A549 (cell line): Measurements from ENCODE around the gene GLE1. TPM values are rescaled to one million over a fixed set of nuclear protein-coding genes. Genes with fewer than 3 reads are reported as not detected.

Source experiments
- ATAC-seq, 2 experiments: fragments of 200-7000 bp in 1 of 2; fragments of >200 bp in 1 of 2; cut with Nextera tagmentation in 1 of 2; cut with Tn5 transposase in 1 of 2; 3 replicates each; pipeline versions ENCODE4 v1.8.0 to v1.9.1; 2018 to 2020; ENCODE audit warnings: mild to moderate bottlenecking in 1 of 2, moderate library complexity in 1 of 2
- CTCF ChIA-PET: fragments of 300-600 bp; sonication (Branson Sonifier 250); formaldehyde crosslinking; extraction: SDS; loops from one replicate; lab custom pipeline; 2021; ENCODE audit warnings: antibody characterized with exemption, inconsistent platforms; lab: Yijun Ruan, JAX
- POLR2A ChIA-PET: fragments of 350-600 bp; formaldehyde crosslinking; extraction: SDS; loops from one replicate; lab custom pipeline; 2021; ENCODE audit warnings: antibody characterized with exemption, inconsistent platforms; lab: Yijun Ruan, JAX
- DNase-seq, 2 experiments: peaks; one replicate each; pipeline versions ENCODE4 v3.0.0 to v3.0.0-alpha.2; 2011 to 2016; ENCODE audit warnings: low read depth in 1 of 2, low spot score in 1 of 2
- FAIRE-seq: peaks from 2 replicates; lab custom pipeline; 2011; peaks lifted over from hg19 to GRCh38; lab: Jason Lieb, UNC
- H3K27ac ChIP-seq, 2 experiments: fragments of >200 bp; sonication (Bioruptor Twin); formaldehyde crosslinking; 3 replicates each; pipeline ENCODE4 v1.5.1; 2016 to 2017
- H3K4me1 ChIP-seq: fragments of >200 bp; sonication (Bioruptor Twin); formaldehyde crosslinking; 3 replicates; pipeline ENCODE4 v1.6.1; 2016
- H3K4me2 ChIP-seq: fragments of >200 bp; sonication (Bioruptor Twin); formaldehyde crosslinking; 3 replicates; pipeline ENCODE4 v1.6.1; 2016
- H3K4me3 ChIP-seq: fragments of >200 bp; sonication (Bioruptor Twin); formaldehyde crosslinking; 3 replicates; pipeline ENCODE4 v1.5.1; 2016
- H3K9me3 ChIP-seq: fragments of >200 bp; sonication (Bioruptor Twin); formaldehyde crosslinking; 3 replicates; pipeline ENCODE4 v1.6.1; 2016
- ATOH8 ChIP-seq: fragments of 250-450 bp; sonication (Bioruptor Pico); IDR thresholded peaks from 2 replicates; pipeline ENCODE4 v1.5.0; 2020; ENCODE audit warnings: low read depth, mild to moderate bottlenecking, moderate library complexity
- BHLHE40 ChIP-seq: IDR thresholded peaks from 2 replicates; pipeline ENCODE4 v1.6.1; 2012; ENCODE audit warnings: low read depth, low read length, inconsistent platforms
- ELK1 ChIP-seq: fragments of 150-350 bp; IDR thresholded peaks from 2 replicates; pipeline ENCODE4 v1.6.1; 2014; ENCODE audit warnings: low read depth, mild to moderate bottlenecking, low read length
- ESRRA ChIP-seq: fragments of 150-350 bp; IDR thresholded peaks from 2 replicates; pipeline ENCODE4 v1.6.1; 2014; ENCODE audit warnings: mild to moderate bottlenecking, low read length, borderline replicate concordance
- FOXS1 ChIP-seq: fragments of 250-450 bp; sonication (Bioruptor Pico); IDR thresholded peaks from 2 replicates; pipeline ENCODE4 v1.5.0; 2020; ENCODE audit warnings: mild to moderate bottlenecking, moderate library complexity
- HOXB13 ChIP-seq: fragments of 250-450 bp; sonication (Bioruptor Pico); IDR thresholded peaks from 2 replicates; pipeline ENCODE4 v1.5.0; 2020; ENCODE audit warnings: low read depth, mild to moderate bottlenecking, moderate library complexity
- KDM1A ChIP-seq: fragments of 200-600 bp; sonication (generic); IDR thresholded peaks from 2 replicates; pipeline ENCODE4 v1.6.1; 2016; ENCODE audit warnings: low read depth, mild to moderate bottlenecking
- KDM5A ChIP-seq: fragments of 200-600 bp; sonication (generic); IDR thresholded peaks from 2 replicates; pipeline ENCODE4 v1.6.1; 2016; ENCODE audit warnings: antibody characterized with exemption, mild to moderate bottlenecking
- MAX ChIP-seq: IDR thresholded peaks from 2 replicates; pipeline ENCODE4 v1.6.1; 2012
- NPAS2 ChIP-seq: fragments of 250-450 bp; sonication (Bioruptor Pico); IDR thresholded peaks from 2 replicates; pipeline ENCODE4 v1.8.0; 2022; ENCODE audit warnings: mild to moderate bottlenecking, moderate library complexity, borderline replicate concordance
- POLR2AphosphoS2 ChIP-seq: conservative IDR thresholded peaks from 2 replicates; pipeline ENCODE4 v1.6.1; 2012; ENCODE audit warnings: low read length, improper control_type of control experiment, inconsistent platforms
- SREBF2 ChIP-seq: fragments of 450-650 bp; IDR thresholded peaks from 2 replicates; pipeline ENCODE4 v1.6.1; 2014; ENCODE audit warnings: mild to moderate bottlenecking, moderate library complexity
- TFCP2L1 ChIP-seq: fragments of 250-450 bp; sonication (Bioruptor Pico); IDR thresholded peaks from 2 replicates; pipeline ENCODE4 v1.5.0; 2021; ENCODE audit warnings: mild to moderate bottlenecking
- TP53 ChIP-seq: fragments of 250-450 bp; sonication (Bioruptor Pico); IDR thresholded peaks from 2 replicates; pipeline ENCODE4 v1.5.0; 2021; ENCODE audit warnings: mild to moderate bottlenecking, moderate library complexity
- ZC3H11A ChIP-seq: fragments of 450-650 bp; IDR thresholded peaks from 2 replicates; pipeline ENCODE4 v1.6.1; 2014; ENCODE audit warnings: antibody characterized with exemption, mild to moderate bottlenecking
- ZNF302 ChIP-seq: fragments of 250-450 bp; sonication (Bioruptor Pico); IDR thresholded peaks from 2 replicates; pipeline ENCODE4 v1.9.0; 2021; ENCODE audit warnings: inconsistent platforms, mild to moderate bottlenecking, moderate library complexity
- WGBS: methylation state at CpG from one replicate; pipeline ENCODE4 v1.1.6; 2017; ENCODE audit errors: missing lambda C conversion rate; 5-methylcytosine and 5-hydroxymethylcytosine counted together
- polyA plus RNA-seq, 4 experiments: library from polyadenylated mRNA; depleted of rRNA in 3 of 4; stranded (reverse); fragments of >200 nt; fragmentation: RNase III in 1 of 4; extraction: RNeasy Plus Mini Kit Qiagen cat#74134 plus additional on column Dnase treatment in 1 of 4; gene quantifications; 2 replicates in 3 of 4; 3 replicates in 1 of 4; pipeline ENCODE4 v1.2.3, GENCODE V29; 2011 to 2017
- TF ChIP-seq, protein P1 (sequence below): fragments of 200-600 bp; sonication (generic); IDR thresholded peaks from 2 replicates; pipeline ENCODE4 v1.6.1; 2016; ENCODE audit warnings: antibody characterized with exemption, mild to moderate bottlenecking, moderate library complexity
- TF ChIP-seq, protein P2 (sequence below): IDR thresholded peaks from 2 replicates; pipeline ENCODE4 v1.6.1; 2012

GLE1 gene
- polyA plus RNA-seq, 2 of the 4 experiments (the other 2 are of a cell fraction), result 31.5 to 49.2 TPM

DNA sequence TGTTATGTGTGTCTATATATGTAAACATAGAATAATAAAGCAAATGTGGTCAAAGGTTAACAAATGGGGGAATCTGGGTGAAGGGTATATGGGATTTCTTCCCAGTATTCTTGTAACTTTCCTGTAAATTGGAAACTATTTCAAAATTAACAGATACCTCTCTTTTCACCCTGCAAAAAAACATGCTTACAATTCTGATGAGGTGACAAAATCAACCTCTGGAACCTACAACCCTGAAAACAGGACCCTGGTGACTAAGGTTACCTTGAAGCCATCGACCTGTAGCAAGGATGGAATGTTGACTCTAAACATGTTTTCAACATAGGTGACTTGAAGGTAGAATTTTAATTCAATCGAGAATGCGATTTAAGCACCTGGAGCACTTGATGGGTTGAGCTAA, 42.0 kb downstream of the GLE1 start:
- CTCF ChIA-PET, result interaction anchor here (0.7 kb wide), 1 partner anchor 150 kb away, joined by 5 read pairs; no protein-coding TSS in a partner anchor
- H3K9me3 ChIP-seq, result no peaks in the 10 kb centered on the region
- no peak for DNase-seq
- H3K4me1 ChIP-seq, result peaks cover 11% of the 10 kb centered on the region
- 78% methylated on average over 3 of the region's 3 CpGs for WGBS
- no peak for TF ChIP-seq POLR2AphosphoS2
- TF ChIP-seq ELK1, result no peak
- TF ChIP-seq ESRRA, result no peak
- TF ChIP-seq, protein P1, sequence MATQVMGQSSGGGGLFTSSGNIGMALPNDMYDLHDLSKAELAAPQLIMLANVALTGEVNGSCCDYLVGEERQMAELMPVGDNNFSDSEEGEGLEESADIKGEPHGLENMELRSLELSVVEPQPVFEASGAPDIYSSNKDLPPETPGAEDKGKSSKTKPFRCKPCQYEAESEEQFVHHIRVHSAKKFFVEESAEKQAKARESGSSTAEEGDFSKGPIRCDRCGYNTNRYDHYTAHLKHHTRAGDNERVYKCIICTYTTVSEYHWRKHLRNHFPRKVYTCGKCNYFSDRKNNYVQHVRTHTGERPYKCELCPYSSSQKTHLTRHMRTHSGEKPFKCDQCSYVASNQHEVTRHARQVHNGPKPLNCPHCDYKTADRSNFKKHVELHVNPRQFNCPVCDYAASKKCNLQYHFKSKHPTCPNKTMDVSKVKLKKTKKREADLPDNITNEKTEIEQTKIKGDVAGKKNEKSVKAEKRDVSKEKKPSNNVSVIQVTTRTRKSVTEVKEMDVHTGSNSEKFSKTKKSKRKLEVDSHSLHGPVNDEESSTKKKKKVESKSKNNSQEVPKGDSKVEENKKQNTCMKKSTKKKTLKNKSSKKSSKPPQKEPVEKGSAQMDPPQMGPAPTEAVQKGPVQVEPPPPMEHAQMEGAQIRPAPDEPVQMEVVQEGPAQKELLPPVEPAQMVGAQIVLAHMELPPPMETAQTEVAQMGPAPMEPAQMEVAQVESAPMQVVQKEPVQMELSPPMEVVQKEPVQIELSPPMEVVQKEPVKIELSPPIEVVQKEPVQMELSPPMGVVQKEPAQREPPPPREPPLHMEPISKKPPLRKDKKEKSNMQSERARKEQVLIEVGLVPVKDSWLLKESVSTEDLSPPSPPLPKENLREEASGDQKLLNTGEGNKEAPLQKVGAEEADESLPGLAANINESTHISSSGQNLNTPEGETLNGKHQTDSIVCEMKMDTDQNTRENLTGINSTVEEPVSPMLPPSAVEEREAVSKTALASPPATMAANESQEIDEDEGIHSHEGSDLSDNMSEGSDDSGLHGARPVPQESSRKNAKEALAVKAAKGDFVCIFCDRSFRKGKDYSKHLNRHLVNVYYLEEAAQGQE, result no peak
- TF ChIP-seq, protein P2, sequence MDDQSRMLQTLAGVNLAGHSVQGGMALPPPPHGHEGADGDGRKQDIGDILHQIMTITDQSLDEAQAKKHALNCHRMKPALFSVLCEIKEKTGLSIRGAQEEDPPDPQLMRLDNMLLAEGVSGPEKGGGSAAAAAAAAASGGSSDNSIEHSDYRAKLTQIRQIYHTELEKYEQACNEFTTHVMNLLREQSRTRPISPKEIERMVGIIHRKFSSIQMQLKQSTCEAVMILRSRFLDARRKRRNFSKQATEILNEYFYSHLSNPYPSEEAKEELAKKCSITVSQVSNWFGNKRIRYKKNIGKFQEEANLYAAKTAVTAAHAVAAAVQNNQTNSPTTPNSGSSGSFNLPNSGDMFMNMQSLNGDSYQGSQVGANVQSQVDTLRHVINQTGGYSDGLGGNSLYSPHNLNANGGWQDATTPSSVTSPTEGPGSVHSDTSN, result no peak
- no peak for TF ChIP-seq ATOH8 (CRISPR knock-in tag)
- no peak overlapping the region for H3K27ac ChIP-seq
- POLR2A ChIA-PET, result no interaction called here
- no peak overlapping the region for H3K4me3 ChIP-seq
- no peak for FAIRE-seq
- ATAC-seq, result no peak
- no peak overlapping the region for H3K4me2 ChIP-seq

DNA sequence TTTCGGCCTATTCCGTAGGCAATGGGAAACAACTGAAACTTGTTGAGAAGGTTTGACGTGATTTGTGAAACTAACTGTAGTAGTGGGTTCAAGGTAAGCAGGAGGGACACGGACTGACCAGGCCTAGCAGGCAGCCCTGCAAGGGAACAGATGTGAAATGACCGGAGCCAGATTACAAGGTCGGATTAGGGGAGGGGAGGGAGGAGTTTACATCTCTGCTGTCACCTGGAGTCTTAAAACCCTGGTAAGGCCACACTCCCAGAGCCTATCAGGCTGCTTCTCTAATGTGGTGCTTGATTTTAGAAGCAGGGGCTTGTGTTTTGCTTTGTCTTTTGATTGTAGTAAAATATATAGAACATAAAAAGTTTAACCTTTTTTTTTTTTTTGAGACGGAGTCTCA, 44.4 kb downstream of the GLE1 start:
- TF ChIP-seq, protein P1, result no peak
- TF ChIP-seq POLR2AphosphoS2, result no peak
- TF ChIP-seq ZNF302 (CRISPR knock-in tag), result no peak
- no peak for TF ChIP-seq ZC3H11A
- TF ChIP-seq ESRRA, result no peak
- no peak for TF ChIP-seq KDM1A
- TF ChIP-seq HOXB13 (CRISPR knock-in tag), result no peak
- no peak for TF ChIP-seq TP53 (CRISPR knock-in tag)
- no peak for TF ChIP-seq ELK1
- no peak for TF ChIP-seq MAX
- TF ChIP-seq FOXS1, result no peak
- no peak for TF ChIP-seq KDM5A
- no peak for TF ChIP-seq SREBF2
- TF ChIP-seq, protein P2, result no peak
- no peak for TF ChIP-seq TFCP2L1 (CRISPR knock-in tag)
- no peak for TF ChIP-seq NPAS2 (CRISPR knock-in tag)
- TF ChIP-seq BHLHE40, result no peak
- no peak for TF ChIP-seq ATOH8 (CRISPR knock-in tag)
- TF ChIP-seq, all 56 proteins: peak for 0
- no peak for ATAC-seq
- CTCF ChIA-PET, result interaction anchor here (1.0 kb wide), 1 partner anchor 135 kb away, joined by 3 read pairs; no protein-coding TSS in a partner anchor

More for the DNA sequence above, 44.4 kb downstream of the GLE1 start:
- WGBS, result 93% methylated on average over 7 of the region's 7 CpGs
- DNase-seq, result no peak
- no peak overlapping the region for H3K27ac ChIP-seq
- H3K4me3 ChIP-seq, result no peak overlapping the region
- H3K9me3 ChIP-seq, result no peaks in the 10 kb centered on the region
- H3K4me1 ChIP-seq, result peaks cover 16% of the 10 kb centered on the region
- POLR2A ChIA-PET, result no interaction called here
- FAIRE-seq, result no peak
- H3K4me2 ChIP-seq, result no peak overlapping the region
